ENCODE measurements around the gene UBR2. TPM values are rescaled to one million over a fixed set of nuclear protein-coding genes. Genes with fewer than 3 reads are reported as not detected.

Gene UBR2
- total and polyA plus RNA-seq, 9 of the 15 experiments (the other 6 are each of a cell fraction or from before 2014, with no cell fraction given), result 9.1 to 38.9 (median 23.4) TPM

DNA sequence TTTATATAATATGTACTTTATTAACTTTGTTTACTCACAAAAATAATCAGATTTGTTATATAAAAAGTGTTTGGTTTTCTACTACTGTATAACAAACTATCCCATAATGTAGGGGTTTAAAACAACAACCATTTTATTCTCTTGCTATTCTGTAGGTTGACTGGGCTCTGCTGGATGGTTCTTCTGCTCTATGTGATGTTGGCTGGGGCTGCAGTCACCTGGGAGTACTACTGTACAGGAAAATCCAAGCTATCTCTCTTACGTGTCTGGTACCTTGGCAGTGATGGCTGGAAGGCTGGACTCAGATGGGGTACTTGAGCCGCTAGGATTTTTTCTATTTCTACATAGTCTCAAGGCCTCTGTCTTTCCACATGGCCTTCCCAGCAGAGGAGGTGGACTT is 44.0 kb upstream of the UBR2 start (continued):
- TF ChIP-seq, protein P1, sequence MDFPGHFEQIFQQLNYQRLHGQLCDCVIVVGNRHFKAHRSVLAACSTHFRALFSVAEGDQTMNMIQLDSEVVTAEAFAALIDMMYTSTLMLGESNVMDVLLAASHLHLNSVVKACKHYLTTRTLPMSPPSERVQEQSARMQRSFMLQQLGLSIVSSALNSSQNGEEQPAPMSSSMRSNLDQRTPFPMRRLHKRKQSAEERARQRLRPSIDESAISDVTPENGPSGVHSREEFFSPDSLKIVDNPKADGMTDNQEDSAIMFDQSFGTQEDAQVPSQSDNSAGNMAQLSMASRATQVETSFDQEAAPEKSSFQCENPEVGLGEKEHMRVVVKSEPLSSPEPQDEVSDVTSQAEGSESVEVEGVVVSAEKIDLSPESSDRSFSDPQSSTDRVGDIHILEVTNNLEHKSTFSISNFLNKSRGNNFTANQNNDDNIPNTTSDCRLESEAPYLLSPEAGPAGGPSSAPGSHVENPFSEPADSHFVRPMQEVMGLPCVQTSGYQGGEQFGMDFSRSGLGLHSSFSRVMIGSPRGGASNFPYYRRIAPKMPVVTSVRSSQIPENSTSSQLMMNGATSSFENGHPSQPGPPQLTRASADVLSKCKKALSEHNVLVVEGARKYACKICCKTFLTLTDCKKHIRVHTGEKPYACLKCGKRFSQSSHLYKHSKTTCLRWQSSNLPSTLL (IDR thresholded peaks at IDR 0.05), result no peak
- TF ChIP-seq ZBTB33 (CRISPR knock-in tag; IDR thresholded peaks at IDR 0.05) (no peak), STAG1 (CRISPR knock-in tag; IDR thresholded peaks at IDR 0.05; ENCODE audit: borderline replicate concordance) (no peak), ESRRA (IDR thresholded peaks at IDR 0.05; ENCODE audit: borderline replicate concordance, low read depth) (no peak), KDM2B (CRISPR knock-in tag; IDR thresholded peaks at IDR 0.05) (no peak), POLR3A (IDR thresholded peaks at IDR 0.05; ENCODE audit: borderline replicate concordance, extremely low read depth, insufficient read depth, insufficient read length) (no peak)
